Activated CD8-positive, alpha-beta memory T cell treated with anti-CD3 and anti-CD28 coated beads, Interleukin-2, amount 50 U/mL, for 1 hour (primary cell): Measurements from ENCODE around the gene ZNF319.
"Not testable (repeated sequence)": the region's sequence is repeated elsewhere in the genome, so short reads cannot be mapped to it uniquely, and the experiment has no call there.

Experiments used
- DNase-seq: peaks from one replicate; pipeline ENCODE4 v3.0.0-alpha.2; 2020; ENCODE audit errors: extremely low read depth

ZNF319 gene

GRCh38 chr16:57997528-57998265 is 2.8 kb downstream of the ZNF319 start:
- DNase-seq: no peak

- DNase-seq: no peak
Measured at GRCh38 chr16:57997176-57997527, 3.3 kb downstream of the ZNF319 start.

- DNase-seq: no peak
Measured at GRCh38 chr16:57996406-57997175, 3.9 kb downstream of the ZNF319 start.

GRCh38 chr16:57995721-57996405 is 4.6 kb downstream of the ZNF319 start:
- DNase-seq: no peak

- DNase-seq: no peak
Measured at GRCh38 chr16:57994778-57995177, 5.7 kb downstream of the ZNF319 start.

GRCh38 chr16:57994361-57994760 is 6.1 kb downstream of the ZNF319 start:
- no peak for DNase-seq

- no peak for DNase-seq
Measured at GRCh38 chr16:57993897-57994296, 6.6 kb downstream of the ZNF319 start.

- DNase-seq: no peak
Measured at GRCh38 chr16:57993438-57993837, 7.0 kb downstream of the ZNF319 start.

- DNase-seq: no peak
Measured at GRCh38 chr16:57992084-57992483, 8.4 kb downstream of the ZNF319 start.

- no peak for DNase-seq
Measured at GRCh38 chr16:57991551-57992059, 8.9 kb downstream of the ZNF319 start.

- no peak for DNase-seq
Measured at GRCh38 chr16:57988929-57989328, 11.5 kb downstream of the ZNF319 start.

- no peak for DNase-seq
Measured at GRCh38 chr16:57987441-57988177, 12.9 kb downstream of the ZNF319 start.

- no peak for DNase-seq
Measured at GRCh38 chr16:57986196-57986595, 14.3 kb downstream of the ZNF319 start.

- no peak for DNase-seq
Measured at GRCh38 chr16:57985204-57986181, 15.0 kb downstream of the ZNF319 start.

- DNase-seq: peak; percentile 84
Measured at GRCh38 chr16:57984443-57985203, 15.8 kb downstream of the ZNF319 start.

GRCh38 chr16:57982385-57982784 is 18.1 kb downstream of the ZNF319 start:
- no peak for DNase-seq

- DNase-seq: no peak
Measured at GRCh38 chr16:57981636-57982035, 18.8 kb downstream of the ZNF319 start.

GRCh38 chr16:57979006-57979585 is 21.4 kb downstream of the ZNF319 start:
- DNase-seq: no peak

GRCh38 chr16:57978070-57978465 is 22.4 kb downstream of the ZNF319 start:
- DNase-seq: not testable (repeated sequence)
